ENCODE measurements around the gene PPP1R9B.
A peak's percentile ranks its signal among the peaks of the same experiment; 100 is the strongest.

Gene PPP1R9B

DNA sequence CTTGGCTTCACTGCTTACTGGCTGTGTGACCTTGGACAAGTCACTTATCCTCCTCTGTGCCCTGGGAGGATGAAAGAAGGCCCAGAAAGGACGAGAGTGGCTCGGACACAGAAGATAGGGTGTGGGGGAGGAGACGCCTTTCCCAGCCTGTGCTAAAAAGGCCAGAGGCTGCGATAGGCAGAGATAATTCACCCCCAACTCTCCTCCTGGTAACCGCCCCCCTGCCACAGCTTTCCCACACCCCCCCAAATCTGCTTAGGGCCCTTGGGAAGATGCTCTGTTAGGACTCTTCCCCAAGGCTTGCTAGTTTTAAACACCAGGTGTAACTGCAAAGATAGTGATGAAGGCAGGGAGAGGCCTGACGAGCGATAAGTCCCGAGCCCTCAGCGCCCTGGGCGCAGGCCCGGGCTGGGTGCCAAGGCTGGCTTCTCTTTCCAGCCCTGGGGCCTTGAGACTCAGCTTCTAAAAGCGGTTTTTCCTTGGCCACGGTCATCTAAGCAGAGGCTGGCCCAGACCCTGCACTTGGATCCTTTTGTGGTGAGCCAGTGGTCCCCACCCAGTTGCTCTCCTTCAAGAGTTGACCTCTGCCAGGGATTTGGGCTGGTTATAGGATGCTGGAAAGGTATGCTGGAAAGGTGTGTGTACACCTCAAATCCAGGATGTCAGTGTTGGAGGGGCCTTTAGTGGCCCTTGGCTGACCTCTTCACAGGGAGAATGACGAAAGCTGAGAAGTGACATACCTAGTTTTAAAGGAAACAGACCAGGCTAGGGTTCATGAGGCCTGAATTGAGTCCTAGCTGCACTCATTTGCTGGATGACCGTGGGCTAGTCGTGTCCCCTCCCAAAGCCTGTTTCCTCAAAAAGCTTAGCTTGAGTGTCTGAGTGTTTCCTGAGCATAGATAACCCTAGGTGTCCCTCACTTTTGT is 3.4 kb upstream of the PPP1R9B start:
- no peak for DNase-seq (ENCODE audit: low spot score)

DNA sequence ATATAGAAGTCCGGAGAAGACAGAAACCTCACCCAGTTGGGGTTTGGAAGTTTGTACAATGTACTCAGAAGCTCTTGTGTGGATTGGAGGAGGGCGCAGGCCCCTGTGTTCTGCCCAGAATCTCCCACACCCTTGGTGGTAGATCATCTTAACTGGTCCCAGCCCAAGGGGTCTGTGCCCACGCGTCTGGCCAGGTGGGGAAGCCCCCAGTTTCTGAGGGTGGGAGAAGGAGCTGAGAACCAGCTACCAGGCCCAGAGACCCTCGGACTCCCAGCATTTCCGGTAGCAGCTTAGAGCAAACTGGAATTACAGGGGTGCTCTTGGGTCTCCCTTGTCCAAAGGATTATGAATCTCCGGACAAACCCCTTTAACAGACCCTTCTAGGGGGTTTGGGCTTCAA is 2.3 kb upstream of the PPP1R9B start:
- no peak for DNase-seq (ENCODE audit: low spot score)

DNA sequence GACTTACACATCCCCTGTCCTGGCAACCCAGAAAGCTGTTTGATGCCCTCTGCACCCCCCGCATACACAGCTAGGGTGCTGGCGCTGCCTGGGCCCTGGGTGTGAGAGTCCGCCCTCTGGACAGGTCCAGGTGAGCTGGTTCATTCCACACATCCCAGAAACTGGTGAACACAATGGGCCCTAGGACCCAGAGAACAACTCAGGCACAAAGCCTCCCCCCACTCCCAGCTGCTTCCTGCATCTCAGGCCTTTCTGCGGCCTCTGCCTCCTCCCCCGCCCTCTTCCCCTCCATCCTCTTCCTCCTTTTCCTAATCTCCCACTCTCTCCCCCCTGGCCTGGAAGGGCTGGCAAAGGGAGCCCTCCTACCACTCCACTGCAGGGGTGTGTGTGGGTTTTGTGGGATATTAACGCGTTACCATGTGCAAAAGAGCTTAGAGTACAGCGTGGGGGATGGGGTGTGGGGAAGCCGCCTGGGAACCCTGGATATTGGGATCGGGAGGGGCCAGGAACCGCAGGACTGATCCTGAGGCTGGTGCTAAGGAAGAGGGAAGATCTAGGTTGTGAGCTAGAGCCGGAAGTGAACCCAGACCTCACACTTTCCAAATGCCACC is 1.6 kb upstream of the PPP1R9B start:
- peak; percentile 72 for DNase-seq (ENCODE audit: low spot score)

DNA sequence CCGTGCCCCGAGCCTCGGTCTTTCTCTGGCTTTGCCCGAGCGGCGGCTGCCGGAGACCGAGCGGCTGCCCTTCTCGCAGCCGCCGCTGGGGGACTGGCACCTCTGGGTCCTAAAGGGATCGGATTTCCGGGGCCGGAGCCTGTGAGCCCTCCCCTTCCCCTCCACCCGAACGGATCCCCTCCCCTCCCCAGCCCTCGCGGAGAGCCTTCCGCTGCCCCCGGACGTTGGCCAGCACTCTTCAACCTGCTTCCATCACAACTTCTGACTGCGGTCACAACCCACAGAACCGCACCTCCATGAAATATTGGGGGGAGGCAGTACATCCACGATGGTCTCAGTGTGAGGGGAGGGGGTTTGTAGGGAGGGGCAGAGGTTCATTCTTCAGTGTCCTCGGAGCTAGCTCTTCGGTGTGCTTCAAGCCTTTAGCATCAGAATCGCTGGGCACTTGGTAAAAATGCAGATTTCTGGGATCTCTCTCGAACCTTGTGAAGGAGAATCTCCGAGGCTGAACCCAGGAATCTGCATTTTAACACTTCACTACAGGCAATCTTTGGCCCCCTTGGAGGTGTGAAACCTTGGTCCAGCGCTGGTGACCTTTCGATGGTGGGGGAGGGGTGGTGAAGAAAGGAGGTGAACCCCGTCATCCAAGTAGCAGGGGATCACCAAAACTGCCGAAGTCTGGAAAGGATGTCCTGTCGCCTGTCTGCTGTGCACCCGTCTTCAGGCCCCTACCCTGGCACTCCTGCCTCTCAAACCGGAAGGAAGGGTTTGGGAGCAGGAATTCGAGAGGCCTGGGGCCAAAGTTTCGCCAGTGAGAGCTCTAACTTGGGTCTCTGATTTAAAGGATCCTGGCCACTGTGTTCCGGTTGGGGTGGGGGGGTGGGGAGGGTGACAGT is 812 bp upstream of the PPP1R9B start:
- peak; percentile 92 for DNase-seq (ENCODE audit: low spot score)

DNA sequence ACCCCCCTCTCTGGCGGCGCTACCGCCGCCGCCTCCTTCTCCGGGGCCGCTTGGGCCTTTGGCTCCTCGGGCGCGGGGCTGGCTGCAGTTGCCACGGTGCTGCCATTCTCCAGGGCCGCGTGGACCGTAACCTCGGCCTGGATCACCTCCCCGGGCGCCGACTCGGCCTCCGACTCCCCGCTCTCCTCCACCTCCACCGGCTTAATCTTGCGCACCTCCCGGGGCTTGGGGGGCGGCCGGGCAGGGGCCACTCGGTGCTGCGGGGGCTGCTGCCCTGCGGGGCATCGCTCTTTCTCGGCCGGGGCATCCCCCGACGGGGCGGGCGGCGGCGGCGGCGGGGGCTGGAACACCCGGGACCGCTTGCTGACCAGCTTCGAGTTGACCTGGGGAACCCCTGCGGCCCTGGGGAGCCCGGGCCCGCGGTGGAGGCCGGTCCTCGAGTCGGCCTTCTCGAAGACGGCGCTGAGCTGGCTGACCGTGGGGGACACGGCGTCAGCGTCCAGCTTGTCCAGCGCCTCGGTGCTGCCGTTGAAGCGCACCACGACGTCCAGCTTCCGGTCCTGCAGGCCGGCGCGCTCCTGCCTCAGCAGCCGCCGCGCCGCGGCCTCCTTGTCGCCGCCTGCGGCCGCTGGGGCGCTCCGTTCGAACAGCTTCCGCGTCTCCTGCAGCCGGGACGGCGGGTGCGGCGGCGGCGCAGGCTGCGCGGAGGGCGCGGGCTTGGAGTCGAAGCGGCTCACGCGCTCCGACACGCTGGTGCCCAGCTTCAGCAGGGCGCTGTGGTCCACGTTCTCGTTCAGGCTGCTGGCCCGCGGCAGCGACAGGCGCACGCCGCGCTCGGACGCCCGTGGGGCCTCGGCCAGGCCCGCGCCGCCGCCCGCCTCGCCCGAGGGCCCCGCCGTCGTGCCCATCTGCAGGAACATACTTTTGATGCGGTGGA is 792 bp downstream of the PPP1R9B start:
- DNase-seq (ENCODE audit: low spot score): peak; percentile 71

DNA sequence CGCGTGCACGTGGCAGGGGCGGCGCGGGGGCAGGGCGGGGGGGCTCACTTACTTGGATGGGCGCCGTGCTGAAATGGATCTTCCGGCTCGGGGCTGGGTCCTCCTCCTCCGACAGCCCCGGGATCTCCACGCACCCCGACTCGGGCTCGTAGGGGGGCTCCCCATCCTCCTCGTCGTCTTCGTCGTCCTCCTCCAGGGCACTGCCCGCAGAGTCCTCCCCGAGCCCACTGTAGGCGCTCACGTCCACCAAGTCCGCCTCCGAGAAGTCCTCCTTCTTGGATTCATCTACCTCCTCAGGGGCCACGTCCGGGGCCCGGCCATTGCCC is 1.4 kb downstream of the PPP1R9B start:
- DNase-seq (ENCODE audit: low spot score): no peak

DNA sequence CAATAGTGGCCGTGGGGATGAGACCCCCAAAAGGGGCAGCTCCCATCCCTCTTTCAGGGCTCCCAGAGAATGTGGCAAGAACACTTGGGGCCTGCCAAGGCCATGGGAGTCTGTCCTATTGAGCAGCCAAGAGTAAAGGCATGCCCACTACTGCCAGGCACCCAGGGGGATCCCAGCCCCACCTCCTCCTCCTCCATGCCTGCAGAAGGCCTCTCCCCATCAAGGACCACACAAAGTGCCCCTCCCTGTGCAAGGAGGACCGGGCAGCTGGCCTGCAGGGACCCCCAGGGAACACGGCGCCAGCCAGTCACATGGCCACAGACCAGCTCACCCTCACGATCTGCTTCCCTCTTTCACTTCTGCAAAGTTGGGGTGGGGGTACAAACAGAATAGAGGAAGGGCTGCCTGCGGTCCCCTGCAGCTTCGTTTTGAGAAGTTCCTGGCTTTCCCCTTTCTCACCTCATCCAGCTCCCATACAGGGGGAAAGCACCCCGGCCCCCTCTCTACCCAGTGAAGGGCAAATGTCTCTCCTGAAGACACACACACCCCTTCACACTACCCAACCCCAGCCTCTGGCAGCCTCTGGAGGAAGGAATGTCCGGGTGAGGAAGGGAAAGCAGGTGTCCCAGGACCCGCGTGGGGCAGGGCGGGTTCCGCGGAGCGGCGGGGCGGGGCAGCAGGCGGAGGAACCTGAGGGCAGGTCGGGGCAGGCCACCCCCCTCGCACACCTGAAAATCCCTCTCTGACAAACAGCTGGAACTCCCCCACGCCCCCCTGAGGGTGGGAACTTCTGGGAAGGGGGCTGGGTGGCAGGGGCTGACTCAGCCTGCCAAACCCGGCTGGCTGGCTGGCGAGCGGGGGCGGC is 2.0 kb downstream of the PPP1R9B start:
- peak; percentile 88 for DNase-seq (ENCODE audit: low spot score)

DNA sequence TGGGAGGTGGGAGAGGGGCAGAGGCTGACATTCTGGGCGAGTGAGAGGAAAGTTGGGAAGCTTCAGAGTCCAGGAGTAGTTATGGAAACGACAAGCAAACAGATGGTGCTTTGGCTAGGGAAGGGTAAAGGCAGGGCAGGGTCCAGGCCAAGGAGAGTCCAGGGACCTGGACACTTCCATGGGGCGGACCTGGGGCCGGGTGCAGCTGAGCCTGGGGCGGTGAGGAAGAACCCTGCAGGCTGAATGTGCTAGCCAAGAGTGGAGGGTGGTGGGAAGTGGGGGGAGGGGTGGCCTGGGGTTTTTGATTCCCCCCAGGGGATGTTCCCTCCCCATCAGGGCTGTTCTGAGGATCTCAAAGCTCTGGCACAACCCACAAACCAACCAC is 2.6 kb downstream of the PPP1R9B start:
- peak; percentile 48 for DNase-seq (ENCODE audit: low spot score)

DNA sequence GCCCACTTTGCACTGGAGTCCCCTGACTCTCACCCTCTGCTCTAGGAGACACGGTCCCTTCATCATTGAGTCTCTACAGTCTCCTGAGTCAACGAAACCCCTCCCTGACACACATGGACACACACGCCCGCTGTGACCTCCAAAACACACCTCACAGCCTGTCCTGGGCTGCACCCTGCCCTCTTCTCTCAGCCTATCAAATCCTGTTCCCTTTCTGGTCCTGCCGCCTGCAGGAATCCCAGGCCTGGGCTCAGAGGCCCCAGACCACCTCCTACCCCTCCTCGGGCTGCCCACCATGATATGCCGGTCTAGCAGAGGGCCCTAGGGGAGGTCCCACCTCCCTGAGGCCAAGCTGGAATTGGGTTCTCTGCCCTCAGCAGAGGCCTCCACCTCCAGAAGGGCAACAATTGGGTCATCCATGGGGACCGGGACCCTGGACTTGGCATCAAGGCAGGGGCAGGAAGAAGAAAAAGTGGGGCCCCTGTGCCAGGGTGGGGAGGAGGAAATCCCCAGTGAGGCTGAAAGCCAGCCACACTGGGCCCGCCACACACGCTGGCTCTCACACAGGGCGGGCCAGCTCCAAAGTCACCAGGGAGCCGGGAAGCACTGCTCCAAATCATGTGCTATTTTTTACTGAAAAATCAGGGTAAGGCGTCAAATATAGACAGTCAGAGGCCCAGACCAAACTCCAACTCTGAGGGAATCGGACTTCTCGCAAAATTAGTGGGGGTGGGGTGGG is 3.4 kb downstream of the PPP1R9B start:
- DNase-seq (ENCODE audit: low spot score): peak; percentile 53

DNA sequence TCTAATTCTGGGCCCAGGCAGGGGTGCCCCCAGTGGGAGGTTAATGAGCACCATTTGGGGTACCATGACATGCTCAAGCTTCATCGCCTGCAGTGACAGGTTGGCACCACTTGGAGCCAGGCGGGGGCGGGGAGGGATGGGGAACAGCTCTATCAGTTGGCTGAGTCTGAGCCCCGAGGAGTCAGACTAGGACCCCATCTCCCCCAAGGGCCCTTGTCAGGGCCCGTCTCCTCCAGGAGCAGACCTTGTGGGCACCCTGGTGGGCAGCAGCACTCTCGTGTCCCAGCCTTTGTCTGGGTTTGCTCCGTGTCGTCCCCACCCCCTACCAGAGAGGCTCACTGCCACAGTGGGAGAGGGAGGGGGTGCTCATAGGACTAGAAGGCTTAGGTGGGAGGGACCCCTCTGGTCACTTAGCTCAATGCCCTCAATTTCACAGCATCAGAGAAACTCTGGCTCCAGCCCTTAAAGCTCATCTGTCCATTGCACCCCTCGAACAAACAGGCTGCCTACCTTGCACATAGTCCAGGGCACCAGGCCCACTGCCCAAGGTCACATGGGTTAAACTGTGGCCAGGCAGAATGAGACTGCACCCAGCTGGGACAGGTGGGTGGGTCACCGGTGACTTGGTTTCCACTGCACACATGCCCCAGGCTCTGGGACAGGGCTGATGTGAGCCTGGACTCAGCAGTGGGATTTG is 4.1 kb downstream of the PPP1R9B start:
- no peak for DNase-seq (ENCODE audit: low spot score)

DNA sequence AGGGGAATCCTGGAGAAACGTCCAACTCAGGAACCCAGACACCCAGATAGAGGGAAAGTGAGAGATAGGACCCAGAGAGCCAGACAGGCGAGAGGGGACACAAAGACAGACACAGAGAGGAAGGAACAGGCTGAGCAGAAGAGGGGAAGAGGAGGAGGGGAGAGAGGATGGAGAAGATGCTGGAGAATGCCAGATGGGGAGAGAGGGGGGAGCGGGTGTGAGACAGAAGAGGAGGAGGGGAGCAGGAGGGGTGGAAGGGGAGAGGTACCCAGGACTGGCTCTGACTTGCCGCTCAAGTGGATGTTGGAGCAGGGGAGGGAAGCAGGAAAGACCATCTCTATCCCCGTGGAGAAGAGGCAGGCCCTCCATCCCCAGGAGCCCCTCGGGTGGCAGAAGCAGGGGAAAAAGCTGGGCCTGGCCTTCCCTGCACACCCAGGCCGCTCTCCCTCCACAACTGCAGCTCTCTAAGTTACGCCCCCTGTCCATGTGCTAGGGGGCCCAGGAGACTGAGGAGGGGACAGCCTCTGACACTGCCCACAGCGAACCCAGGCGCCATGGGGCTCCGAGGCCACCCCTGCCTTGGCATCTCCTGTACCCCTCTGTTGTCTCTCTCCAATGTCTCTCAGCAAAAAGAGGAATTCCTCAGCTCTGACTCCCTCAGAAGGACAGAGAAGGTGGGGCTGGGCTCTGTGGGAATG is 4.8 kb downstream of the PPP1R9B start:
- DNase-seq (ENCODE audit: low spot score): no peak

DNA sequence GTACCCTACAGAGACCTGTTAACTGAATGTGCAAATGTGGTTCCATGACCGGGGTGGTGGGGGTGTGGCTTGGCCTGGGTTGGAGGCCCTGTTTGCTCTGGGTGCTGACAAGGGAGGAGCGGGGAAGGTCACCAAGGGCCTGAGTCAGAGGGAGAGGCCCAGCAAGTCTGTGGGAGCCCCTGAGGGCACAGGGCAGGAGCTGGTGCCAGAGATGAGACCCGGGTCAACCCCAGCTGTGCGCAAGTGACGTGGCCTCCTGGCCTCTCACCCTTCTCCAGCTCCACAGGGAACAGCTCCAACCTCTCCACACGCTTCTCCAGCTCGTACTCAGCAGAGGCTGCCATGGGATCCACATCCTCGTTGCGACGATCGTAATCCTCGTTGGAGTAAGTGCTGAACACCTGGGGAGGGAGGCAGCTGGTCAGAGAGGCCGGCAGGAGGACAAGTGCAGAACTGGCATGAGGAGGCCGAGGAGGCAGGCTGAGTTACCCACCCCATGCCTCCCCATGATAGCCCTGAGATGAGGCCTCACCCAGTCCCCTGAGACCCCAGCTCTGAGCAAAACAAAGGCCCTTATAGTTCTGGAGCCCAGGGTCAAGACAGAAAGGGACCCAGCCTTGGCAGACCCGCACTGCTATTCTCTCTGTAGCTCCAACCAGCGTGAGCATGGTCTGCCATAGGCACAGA is 5.5 kb downstream of the PPP1R9B start:
- DNase-seq (ENCODE audit: low spot score): no peak

DNA sequence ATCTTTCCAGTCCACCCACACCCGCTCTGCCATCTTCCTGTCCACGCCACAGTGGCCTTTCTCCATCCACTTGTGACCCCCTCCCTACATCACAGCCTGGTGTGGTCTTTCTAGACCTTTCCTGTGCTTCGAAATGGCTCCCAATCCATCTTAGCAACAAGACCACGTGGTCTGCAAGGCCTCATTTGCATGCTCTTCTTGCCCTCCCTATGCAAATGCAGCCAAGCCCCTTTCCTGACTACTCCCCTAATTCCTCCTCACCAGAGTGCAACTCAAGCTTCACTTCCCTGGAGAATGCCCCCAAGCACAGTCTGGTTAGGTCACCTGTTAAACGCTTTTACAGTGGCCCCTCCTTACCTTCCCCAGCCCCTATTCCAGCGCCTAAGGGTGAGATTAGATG is 6.1 kb downstream of the PPP1R9B start:
- no peak for DNase-seq (ENCODE audit: low spot score)

DNA sequence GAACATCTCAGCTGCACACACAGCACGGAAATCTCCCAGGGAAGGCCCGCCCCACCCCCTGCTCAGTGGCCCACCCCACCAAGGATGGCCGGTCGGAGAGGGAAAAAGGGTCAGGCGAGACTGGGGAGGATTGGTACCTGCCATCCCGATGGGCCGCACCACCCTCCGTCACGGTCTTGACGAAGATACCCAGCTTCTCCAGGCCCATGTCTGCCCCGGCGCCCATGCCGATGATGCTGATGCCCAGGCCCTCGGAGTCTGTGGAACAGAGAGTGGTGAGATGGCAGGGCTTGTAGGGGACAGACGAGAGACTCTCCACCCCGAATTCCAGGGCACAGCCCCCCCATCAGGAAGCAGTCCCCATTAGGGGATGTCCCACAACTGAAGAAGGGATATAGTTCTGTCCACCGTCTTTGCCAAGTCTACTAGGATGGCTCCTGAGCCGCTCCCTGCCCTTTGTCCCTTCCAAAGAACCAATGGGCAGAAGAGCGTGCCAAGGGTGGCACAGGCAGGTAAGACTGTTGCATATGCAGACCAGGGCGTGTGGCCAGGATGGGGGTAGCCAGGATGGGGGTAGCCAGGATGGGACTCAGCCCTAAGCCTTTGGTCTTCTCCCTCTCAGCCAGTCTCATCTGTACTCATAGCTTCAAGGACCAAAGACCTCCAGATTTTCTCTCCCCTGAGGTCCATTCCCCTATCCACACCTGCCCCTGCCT is 6.9 kb downstream of the PPP1R9B start:
- DNase-seq (ENCODE audit: low spot score): no peak

DNA sequence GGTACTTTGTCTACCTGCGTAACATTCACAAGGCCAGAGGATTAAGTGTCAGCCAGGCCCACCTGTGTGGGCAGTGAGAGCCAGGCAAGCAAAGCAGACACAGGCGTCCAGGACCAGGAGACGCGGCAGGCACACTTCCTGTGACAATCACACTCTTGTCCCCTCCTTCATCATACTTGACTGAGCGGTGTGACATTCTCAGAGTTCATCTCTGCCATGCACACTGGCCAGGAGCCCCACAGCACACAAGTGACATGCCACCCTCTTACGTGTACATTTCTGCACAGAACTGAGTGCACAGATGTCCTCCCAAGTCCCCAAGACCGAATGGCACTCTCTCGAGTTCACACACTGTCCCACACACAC is 8.7 kb downstream of the PPP1R9B start:
- no peak for DNase-seq (ENCODE audit: low spot score)

DNA sequence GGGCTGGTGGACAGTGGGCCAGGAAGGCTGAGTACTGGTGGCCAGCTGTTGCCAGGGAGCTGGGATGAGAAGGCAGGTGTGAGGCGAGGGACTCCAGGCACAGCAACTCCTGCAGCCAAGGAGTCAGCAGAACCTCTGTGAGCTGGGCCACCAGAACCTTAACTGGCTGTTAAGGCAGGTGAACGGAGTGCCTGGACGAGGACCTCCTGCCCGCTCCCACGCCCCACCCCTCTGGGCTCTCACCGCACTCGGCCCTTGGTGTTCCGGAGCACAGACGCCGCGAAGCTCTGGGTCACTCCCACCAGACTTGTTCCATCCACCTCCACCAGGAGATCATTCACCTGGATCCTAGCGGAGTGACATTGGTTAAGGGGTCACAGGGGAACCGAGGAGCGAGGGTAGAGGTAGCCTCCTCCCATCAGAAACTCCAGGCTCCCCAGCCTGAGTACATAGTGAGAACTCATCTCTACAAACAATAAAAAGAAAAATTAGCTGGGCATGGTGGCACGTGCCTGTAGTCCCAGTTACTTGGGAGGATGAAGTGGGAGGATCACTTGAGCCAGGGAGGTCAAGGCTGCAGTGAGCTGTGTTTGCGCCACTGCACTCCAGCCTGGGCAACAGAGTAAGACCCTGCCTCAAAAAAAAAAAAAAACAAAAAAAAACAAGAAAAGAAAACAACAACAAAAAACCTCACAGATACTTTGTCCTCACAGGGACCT is 9.3 kb downstream of the PPP1R9B start:
- no peak for DNase-seq (ENCODE audit: low spot score)
